HG03432 (cell line): ENCODE measurements around the gene MBD5.
A peak's percentile ranks its signal among the peaks of the same experiment; 100 is the strongest.
"Not testable (repeated sequence)": the region's sequence is repeated elsewhere in the genome, so short reads cannot be mapped to it uniquely, and the experiment has no call there.

Experiments used
- ATAC-seq: cut with Tn5 transposase; IDR thresholded peaks from one replicate; pipeline ENCODE4 v1.9.1; 2021; ENCODE audit warnings: mild to moderate bottlenecking, moderate library complexity; ENCODE audit not compliant: unreplicated experiment

Gene MBD5

DNA sequence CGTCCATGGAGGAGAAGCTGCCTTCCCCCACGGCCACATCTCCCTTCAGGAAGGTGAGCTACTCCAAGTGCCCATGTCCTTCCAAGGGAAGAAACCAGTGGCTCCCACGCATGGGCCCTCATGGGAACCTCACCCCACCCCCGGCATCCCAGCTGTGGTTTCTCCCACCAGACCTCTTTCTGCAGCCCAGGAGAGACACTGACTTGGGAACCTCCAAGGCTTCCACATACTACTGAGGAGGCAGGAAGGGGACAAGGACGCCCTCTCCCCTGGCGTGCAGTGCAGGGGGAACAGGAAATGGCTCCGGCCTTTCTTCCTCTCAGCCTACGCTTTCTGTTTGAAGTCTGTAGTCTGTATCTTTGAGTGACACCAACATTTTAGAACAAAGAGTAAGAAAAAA lies 519.1 kb downstream of the MBD5 start:
- ATAC-seq, result peak; percentile 85

DNA sequence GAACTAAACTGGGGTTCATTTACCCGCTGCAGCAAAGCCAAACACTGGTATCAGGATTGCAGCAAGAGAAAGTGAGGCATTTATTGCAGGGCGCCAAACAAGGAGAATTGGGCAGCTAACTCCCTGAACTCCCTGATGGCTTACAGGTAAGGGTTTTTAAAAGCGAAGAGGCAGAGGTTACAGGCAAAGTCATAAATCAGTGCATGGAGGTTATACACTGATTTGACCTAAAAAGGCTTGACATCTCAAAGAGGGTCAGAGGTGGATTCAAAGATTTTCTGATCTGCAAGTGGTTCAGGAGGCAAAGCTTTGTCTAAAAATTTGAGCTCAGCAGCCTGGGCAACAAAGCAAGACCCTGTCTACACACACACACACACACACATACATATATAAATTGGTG lies 520.9 kb downstream of the MBD5 start:
- no peak for ATAC-seq

DNA sequence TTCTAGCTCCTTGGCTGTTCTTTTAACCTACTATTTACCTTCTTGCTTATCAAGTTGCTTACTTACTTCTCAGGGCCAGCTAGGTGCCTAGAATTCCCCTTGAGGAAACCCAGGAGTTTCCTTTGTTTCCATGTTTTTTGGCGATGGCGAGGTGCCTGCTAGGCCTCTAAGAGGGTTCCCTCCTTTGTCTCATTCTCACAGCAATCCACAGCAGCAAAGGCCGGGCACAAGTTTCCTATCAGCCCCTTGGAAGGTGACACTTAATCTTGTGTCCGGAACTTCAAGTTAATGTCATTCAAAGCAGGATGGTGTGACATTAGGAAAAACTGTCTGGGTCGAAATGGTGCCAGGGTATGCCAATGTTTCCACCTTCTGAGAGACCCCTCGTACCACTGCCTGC lies 521.7 kb downstream of the MBD5 start:
- no peak for ATAC-seq

DNA sequence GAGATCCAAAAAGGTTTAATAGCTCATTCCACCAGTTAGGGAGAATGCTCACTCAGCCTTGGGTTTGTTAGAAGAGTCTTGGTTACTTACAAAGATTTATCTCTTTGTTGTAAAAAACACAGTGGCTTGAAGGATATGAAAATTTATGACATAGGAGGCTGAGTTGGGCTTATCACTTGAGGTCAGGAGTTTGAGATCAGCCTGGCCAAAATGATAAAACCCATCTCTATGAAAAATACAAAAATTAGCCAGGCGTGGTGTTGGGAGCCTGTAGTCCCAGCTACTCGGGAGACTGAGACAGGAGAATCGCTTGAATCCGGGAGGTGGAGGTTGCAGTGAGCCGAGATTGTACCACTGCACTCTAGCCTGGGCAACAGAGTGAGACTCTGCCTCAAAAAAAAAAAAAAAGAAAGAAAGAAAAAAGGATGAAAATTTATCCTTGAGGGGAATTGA lies 522.2 kb downstream of the MBD5 start:
- ATAC-seq, result not testable (repeated sequence)

DNA sequence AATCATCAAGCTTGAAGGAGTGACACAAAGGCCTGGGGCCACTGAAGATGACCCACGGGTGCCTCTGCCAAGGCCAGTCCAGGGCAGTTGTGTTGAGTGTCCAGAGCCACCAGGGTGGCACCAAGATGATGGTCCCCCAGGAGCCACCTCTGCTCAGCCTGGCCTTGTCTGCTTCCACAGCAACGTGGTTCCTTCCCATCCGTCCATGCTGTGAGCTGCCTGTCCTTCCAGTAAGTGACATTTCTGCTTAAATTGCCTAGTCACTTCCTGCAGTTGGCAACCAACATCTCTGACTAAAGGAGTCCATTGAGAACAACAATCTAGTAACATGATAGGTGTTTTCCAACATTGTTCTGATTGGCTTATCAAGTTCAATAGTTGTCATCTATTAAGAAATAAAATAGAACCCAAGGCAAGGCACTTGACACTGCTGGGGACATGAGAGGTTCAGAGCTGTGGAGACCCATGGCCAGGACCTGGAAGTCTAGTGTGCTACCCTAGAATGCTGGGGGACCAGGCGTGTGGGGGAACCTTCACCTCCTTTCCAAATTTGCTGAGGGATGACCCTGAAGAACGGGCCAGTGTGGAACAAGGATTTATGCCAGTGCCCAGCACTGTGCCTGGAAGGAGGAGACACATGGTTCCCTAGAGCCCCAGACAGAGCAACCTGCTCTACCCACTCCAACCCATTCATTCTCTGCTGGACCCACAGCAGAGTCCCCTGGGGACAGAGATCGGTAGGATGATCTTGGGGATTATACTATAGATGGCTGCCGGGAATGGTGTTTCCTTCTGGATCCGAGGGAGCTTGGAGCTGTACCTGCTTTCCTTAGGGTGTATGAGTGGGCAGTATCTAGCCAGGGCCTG lies 524.7 kb downstream of the MBD5 start:
- ATAC-seq, result no peak

DNA sequence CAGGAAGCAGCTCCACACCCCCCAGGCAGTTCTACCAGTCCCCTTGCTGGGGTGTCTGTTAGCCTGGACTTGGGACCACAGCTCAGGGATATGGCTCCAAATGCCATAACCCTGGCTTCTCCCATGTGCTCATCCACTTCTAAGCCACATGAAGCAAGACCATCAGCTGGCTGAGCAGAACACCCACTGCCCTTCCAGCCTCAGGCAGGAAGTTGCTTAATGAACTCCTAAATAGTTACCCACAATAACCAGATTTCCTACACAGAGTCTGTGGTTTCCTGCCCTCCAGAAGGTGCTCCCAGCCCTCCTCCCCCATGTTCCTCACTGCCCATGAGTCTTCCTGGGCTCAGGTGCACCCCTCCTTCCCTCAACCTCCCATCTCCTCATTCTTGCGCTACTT lies 525.4 kb downstream of the MBD5 start:
- ATAC-seq, result no peak

DNA sequence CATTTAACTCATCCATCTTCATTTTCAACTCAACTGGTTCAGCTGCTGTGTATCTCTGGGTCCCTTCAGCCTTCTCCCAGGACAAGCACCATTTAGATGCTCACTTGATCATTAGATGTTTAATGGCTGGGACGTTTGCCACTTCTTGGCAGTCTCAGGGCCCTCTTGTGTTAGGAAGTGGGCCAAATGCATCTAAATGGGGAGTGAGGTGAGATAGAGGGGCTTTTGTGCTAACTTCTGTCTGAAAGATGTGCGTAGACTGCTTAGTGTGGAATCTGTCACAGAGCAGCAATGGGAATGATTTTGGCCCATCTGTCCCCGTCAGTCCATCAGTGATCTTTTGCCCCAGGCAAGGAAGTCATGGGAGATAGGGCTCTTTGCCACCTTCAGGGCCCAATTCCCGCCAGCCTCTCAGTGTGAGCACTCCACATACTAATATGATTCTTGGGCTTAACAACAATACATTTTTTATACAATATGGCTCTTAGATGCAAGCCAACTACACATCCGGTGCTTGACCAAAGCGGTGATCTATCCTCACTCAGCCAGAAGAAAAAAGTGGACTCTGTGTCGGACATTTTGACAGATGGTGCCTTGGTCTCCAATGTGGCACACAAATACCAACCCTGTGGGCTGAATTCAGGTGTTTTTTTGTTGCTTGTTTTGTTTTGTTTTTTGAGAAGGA lies 528.0 kb downstream of the MBD5 start:
- no peak for ATAC-seq

DNA sequence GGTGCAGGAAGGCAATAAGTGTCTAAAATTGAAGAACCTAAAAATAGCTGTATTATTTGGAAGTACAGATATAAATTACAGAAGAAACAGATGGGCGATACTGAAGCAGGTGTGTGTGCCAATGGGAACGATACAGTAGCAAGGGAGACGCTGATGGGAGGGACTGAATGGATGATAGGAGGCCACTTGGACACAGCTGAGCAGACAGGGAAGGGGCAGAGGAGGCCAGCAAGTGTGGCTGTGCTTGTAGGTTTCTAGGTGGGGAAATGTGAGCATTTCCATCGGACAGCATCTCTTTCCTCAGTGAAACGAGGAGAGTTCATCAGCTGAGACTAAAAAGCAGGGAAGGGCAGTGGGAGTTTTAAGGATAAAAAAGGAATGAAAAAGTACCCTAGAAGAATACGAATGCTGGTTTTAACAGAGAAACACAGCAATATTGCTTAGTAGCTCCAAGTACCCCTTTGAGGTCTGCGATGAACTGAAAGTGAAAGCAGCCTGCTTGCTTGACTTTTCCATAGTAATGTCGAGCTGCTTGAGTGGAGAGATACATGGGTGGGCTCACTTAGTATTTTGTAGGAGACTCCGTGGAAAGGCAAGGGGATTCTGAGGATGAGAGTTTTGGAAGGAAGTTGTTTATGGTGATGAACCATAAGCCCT lies 531.9 kb downstream of the MBD5 start:
- ATAC-seq, result peak; percentile 58

DNA sequence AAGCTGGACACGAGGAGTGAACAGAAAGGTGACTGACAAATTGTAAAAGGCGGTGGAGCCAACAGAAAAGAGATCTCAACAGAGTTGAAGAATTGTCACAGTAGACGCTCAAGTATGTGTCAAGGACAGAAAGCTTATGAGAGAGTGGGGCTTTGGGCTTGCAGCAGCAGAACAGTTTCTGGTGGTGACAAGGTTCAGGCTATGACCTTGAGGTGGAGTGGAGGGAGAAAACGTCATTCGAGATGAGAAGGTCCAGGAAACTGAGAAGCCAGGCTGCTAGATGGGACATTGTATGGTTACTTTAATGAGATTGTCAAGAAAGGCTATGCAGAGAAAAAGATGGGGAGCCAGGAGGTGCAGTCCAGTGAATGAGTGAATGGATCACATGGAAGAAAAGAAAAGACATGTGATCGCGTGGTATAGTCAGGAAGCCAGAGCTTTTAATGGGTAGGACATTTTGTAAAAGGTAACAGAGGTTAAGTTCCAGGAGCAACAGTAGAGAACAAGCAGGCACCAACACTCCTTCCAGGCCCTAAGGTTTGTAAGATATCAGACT lies 532.5 kb downstream of the MBD5 start:
- no peak for ATAC-seq

DNA sequence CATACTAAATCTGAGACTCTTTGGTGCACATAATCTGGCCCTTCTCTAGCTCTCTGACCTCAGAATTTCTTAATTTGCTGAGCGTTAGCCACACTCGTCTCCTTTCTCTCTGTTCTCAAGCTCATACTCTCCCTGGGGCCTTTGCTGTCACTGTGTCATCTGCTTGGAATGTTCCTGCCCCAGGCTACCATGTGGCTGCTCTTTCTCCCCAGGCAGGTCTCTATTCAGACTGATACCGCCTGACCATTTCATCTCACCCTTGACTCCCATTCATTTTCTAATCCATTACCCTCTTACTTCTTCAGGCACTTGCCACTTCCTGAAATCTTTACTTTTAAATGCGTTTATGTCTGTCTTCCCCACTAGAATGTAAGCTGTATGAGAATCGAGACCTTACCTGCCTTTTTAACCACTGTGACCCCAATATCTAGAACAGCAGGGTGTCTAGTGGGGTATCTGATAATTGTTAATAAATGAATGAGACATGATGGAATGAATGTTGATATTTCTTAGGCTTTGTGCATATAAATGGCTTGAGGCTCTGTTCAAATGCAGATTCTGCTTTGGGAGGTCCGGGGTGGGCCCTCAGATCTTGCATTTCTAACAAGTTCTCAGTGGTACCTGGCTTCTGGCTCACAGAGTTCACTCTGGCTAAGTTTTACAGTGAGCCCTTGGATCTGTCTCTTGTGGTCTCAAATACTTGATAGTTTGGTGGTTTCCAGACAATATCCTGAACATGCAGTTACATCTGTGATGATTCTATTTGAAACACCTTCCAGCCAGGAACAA lies 533.8 kb downstream of the MBD5 start:
- ATAC-seq, result no peak

DNA sequence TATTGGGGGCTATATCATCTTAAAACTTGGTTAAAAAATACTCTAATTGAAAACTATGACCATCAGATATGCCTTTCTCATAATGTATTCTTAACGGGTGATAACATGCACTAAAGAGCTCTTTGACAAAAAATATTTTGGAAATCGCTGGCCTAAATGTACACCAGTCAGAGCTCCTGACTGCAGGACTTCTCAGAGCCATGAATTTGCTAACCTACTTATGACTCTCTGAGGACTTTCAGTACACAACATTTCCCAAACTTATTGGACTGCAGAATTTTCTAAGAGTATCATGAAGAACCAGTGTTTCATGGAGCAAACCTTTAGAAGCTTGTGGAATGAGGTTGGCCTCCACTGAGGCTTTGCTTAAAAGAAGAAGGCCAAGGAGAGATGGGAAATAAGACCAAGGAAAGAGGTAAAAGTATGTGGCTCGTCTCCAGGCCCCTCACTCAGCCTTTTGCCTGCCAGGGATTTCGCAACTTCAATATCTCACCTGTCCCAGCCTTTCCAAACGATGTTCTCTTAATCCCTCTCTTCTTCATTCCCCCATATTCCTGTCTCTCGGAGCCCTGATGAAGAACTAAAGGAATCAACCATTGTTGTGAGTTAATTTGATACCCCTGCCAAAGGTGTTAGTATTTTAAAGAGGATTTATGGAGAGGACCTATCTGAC lies 534.9 kb downstream of the MBD5 start:
- ATAC-seq, result no peak

DNA sequence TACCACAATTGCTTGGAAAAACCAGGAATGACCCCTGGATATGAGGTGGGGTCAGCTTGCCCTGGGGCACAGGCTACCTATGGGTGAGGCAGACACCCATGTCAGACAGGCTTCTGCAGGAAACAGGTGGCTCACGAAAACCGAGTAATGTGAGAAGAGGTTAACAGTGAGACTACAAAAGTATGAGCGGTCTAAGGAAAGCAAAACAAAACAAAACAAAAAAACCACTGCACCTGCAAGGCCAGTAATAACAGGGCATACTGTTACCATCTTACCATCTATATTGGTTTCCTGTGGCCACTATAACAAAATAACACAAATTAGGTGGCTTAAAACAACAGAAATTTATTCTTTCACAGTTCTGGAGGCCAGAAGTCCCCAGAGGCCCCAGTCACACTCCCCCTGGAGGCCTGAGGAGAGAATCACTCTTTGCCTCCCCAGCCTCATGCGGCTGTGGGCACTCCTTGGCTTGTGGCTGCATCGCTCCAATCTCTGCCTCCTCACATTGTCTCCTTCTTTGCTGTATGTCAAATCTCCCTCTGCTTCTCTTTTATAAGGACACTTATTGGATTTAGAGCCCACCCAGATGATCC lies 537.0 kb downstream of the MBD5 start:
- peak; percentile 70 for ATAC-seq

DNA sequence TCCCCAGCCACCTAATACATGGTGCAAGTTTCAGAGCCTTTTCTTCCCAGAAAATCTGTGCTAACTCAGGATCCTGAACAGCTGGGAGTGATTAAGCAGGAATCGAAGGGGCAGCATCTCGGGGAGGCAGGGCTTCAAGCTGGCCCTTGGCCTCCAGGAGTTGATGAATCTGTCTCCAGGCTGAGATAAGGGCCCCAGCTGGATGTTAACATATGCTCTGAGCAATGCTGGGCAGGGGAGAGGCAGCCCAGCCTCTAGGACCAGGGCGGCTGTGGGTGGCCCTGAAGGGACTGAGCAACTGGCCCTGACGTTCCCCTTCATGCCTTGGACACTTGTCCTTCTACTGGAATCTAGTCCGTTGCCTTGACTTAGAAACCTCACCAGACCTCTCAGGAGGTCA lies 539.6 kb downstream of the MBD5 start:
- ATAC-seq, result no peak

DNA sequence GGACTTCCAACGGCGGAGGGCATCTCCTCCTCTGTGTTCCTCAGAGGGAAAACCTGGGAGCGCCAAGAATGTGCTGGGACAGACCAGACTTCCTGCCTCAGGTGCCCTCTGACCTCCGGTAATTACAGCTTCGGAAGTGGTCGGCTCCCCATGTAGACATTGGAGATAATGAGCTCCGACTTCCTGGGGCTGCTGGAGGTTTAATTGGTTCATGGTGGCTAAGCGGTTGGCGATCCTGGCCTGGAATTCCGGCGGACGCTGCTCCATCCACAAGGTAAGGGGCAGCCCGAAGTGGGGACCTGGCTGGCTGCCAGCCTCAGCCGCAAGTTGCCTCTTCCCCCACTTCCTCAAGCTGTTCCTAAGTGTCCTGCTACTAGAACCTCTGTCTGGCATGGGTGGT lies 540.5 kb downstream of the MBD5 start:
- ATAC-seq, result no peak

DNA sequence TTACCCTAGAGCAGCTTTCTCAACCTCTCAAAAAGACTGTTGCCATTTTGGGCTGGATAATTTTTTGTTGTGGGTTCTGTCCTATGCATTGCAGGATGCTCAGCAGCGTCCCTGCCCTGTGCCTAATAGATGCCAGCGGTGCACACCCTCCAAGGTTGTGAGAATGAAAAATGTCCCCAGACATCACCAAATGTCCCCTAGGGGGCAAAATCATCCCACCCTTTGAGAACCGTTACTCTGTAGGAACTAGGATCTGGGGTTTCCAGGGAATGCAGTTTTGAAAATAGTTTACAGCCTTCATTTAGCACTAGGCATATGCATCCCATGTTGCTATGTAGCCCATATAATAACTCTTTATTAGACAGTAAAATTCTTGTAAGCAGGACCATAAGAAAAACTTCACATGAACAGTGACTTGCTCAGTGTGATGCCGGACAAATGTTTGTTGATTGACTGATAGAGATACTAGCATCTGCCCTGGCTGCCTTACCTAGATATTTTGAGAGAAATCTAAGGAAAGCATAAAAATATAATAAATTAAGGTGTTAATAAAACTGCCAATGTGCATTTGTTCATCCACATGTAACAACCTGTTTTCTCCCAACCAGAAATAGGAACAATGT lies 544.5 kb downstream of the MBD5 start:
- ATAC-seq, result no peak
